22Rv1 (cell line): ENCODE data around the gene CDK1.

Source experiments
- H3K27ac ChIP-seq: fragments of 450-650 bp; 2 replicates; pipeline ENCODE4 v1.5.1; 2017
- ZFX ChIP-seq: fragments of 450-650 bp; IDR thresholded peaks from 2 replicates; pipeline ENCODE4 v1.6.1; 2017; ENCODE audit warnings: antibody characterized with exemption, borderline replicate concordance
- TF ChIP-seq, protein P1 (sequence below): fragments of 450-650 bp; IDR thresholded peaks from 2 replicates; pipeline ENCODE4 v1.5.1; 2017; ENCODE audit warnings: mild to moderate bottlenecking

Gene CDK1

GRCh38 chr10:60778214-60778970, at the start of gene CDK1:
CDK1 (plus strand) TSS chr10:60778478; CDS start chr10:60780166, 1,688 bp downstream.
- no peak for TF ChIP-seq ZFX
- TF ChIP-seq, protein P1, sequence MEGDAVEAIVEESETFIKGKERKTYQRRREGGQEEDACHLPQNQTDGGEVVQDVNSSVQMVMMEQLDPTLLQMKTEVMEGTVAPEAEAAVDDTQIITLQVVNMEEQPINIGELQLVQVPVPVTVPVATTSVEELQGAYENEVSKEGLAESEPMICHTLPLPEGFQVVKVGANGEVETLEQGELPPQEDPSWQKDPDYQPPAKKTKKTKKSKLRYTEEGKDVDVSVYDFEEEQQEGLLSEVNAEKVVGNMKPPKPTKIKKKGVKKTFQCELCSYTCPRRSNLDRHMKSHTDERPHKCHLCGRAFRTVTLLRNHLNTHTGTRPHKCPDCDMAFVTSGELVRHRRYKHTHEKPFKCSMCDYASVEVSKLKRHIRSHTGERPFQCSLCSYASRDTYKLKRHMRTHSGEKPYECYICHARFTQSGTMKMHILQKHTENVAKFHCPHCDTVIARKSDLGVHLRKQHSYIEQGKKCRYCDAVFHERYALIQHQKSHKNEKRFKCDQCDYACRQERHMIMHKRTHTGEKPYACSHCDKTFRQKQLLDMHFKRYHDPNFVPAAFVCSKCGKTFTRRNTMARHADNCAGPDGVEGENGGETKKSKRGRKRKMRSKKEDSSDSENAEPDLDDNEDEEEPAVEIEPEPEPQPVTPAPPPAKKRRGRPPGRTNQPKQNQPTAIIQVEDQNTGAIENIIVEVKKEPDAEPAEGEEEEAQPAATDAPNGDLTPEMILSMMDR, result no peak
- peak within 1 kb of the TSS; percentile 85 for H3K27ac ChIP-seq

- no peak overlapping the region for H3K27ac ChIP-seq
- no peak for TF ChIP-seq ZFX
- TF ChIP-seq, protein P1, result no peak
Observed at GRCh38 chr10:60729106-60729505, 49.2 kb upstream of the CDK1 start.

DNA sequence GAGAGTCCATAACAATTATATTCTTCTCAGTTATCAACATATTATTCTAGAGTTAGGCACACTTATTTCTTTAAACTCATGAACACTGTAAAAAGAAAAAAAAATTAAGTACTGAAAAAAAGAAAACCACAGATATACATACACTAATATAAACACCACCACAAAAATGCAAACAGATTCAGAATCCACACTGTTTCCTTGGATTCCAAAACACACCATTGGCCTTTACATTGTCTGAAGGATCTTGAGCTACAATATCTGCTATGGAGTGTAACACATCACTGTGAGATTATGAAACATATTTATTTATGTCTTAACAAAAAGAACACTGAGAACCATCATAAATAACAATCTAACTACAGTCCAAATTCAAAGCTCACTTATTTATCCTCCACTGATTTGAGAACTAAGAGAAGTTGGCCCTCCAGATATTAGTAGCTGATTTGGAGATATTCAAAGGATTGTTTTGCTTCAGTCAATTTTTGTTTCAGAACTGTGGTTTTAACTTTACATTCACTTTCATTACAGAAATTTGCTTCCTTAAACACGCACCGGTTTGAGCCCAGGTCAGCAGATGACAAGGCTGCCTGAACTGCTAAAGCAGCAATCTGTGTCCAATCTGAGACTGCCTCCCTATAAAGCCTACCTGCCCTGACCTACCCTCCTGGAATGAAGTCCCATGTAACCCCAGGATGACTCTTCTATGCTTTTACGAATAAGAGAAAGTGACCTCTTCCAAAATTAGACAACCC, 47.0 kb upstream of the CDK1 start:
- H3K27ac ChIP-seq, result peak overlapping the region; percentile 62
- TF ChIP-seq ZFX, result no peak
- TF ChIP-seq, protein P1, result no peak

DNA sequence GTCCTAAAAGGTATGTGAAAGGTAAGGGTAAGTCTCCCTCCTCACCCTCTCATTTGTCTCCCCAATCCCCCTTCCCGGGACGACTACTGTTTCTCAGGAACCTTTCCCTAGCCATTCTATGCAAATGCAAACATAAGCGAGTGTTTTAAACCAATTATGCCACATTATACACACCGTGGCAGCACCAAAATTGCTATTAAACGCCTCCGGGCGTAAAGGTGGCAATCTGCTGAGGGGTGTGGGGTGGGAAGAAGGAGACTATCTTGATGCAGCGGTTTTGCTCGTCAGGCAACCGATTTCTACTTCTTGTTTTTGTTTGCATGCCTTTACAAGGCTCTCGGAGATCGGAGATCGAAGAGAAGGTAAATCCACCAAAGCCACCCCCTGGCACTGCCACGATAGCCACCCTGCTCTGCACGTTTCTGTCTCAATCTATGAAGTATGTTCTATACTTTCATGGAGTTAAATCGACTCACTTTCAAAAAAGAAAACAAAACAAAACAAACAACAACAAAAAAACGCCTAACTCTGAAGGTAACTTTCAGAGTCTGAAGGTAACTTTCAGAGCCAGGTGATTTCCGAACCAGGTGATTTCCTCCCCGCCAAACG, 46.0 kb upstream of the CDK1 start:
- H3K27ac ChIP-seq, result peak overlapping the region; percentile 62
- TF ChIP-seq, protein P1, result no peak
- no peak for TF ChIP-seq ZFX

- peak overlapping the region; percentile 62 for H3K27ac ChIP-seq
- TF ChIP-seq, protein P1, result peak; percentile 74
- TF ChIP-seq ZFX, result no peak
Observed at GRCh38 chr10:60732807-60733516, 45.3 kb upstream of the CDK1 start.

GRCh38 chr10:60733517-60733822, 44.8 kb upstream of the CDK1 start:
- H3K27ac ChIP-seq, result peak overlapping the region; percentile 62

More at GRCh38 chr10:60733517-60733822, 44.8 kb upstream of the CDK1 start:
- TF ChIP-seq, protein P1, result peak; percentile 31
- TF ChIP-seq ZFX, result no peak
